Measurements from ENCODE around the gene FBXO44.

DNA sequence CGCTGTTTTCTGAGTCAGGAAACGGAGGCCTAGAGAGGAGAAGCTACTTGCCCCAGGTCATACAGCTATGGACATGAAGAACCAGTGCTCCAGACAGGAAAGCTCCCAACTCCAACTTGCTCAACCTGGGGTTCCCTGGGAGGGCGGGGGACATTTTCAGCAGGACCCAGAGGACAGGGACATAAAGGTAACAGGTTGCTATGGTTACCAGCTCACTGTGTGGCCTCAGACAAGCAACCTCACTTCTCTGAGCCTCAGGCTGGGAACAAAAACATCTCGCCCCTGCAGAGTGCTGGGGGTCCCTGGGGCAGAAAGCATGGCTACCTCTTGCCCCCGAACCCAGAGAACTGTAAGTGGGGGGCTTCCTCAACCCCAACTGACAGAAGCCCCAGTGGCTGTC lies 16.6 kb upstream of the FBXO44 start:
- TF ChIP-seq, protein P1, sequence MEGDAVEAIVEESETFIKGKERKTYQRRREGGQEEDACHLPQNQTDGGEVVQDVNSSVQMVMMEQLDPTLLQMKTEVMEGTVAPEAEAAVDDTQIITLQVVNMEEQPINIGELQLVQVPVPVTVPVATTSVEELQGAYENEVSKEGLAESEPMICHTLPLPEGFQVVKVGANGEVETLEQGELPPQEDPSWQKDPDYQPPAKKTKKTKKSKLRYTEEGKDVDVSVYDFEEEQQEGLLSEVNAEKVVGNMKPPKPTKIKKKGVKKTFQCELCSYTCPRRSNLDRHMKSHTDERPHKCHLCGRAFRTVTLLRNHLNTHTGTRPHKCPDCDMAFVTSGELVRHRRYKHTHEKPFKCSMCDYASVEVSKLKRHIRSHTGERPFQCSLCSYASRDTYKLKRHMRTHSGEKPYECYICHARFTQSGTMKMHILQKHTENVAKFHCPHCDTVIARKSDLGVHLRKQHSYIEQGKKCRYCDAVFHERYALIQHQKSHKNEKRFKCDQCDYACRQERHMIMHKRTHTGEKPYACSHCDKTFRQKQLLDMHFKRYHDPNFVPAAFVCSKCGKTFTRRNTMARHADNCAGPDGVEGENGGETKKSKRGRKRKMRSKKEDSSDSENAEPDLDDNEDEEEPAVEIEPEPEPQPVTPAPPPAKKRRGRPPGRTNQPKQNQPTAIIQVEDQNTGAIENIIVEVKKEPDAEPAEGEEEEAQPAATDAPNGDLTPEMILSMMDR (IDR thresholded peaks at IDR 0.05), result no peak
- TF ChIP-seq POLR2A (IDR thresholded peaks at IDR 0.05), result no peak
